Measurements from ENCODE around the gene GAL. TPM values are rescaled to one million over a fixed set of nuclear protein-coding genes. Genes with fewer than 3 reads are reported as not detected.

Gene GAL
- total RNA-seq, 4 donors from 2014 or later, result 2.0 TPM; not detected in 3

GRCh38 chr11:68673991-68674390, 10.4 kb upstream of the GAL start:
- DNase-seq (ENCODE audit: low spot score) (no peak), ATAC-seq (ENCODE audit: low FRiP score) (no peak)
- TF ChIP-seq CTCF (IDR thresholded peaks at IDR 0.05), result no peak

GRCh38 chr11:68674461-68674860, 9.9 kb upstream of the GAL start:
- no peak for DNase-seq (ENCODE audit: low spot score)
- TF ChIP-seq CTCF (IDR thresholded peaks at IDR 0.05), result no peak
- no peak for ATAC-seq (ENCODE audit: low FRiP score)

- no peak for TF ChIP-seq CTCF (IDR thresholded peaks at IDR 0.05)
- ATAC-seq (ENCODE audit: low FRiP score) (no peak), DNase-seq (ENCODE audit: low spot score) (no peak)
Measured at GRCh38 chr11:68677432-68677831, 6.9 kb upstream of the GAL start.

GRCh38 chr11:68678031-68678441, 6.3 kb upstream of the GAL start:
- ATAC-seq (ENCODE audit: low FRiP score), result no peak
- TF ChIP-seq CTCF (IDR thresholded peaks at IDR 0.05), result no peak
- DNase-seq (ENCODE audit: low spot score), result no peak

GRCh38 chr11:68680541-68681231, 3.7 kb upstream of the GAL start:
- no peak for DNase-seq (ENCODE audit: low spot score)
- ATAC-seq (ENCODE audit: low FRiP score), result no peak
- no peak for TF ChIP-seq CTCF (IDR thresholded peaks at IDR 0.05)

GRCh38 chr11:68682531-68682961, 1.8 kb upstream of the GAL start:
- no peak for TF ChIP-seq CTCF (IDR thresholded peaks at IDR 0.05)
- DNase-seq (ENCODE audit: low spot score) (no peak), ATAC-seq (ENCODE audit: low FRiP score) (no peak)

- DNase-seq (ENCODE audit: low spot score), result no peak
- TF ChIP-seq CTCF (IDR thresholded peaks at IDR 0.05), result no peak
- ATAC-seq (ENCODE audit: low FRiP score), result no peak
Measured at GRCh38 chr11:68683121-68683520, 1.2 kb upstream of the GAL start.
